Gastroesophageal sphincter (tissue), 3 donors: ENCODE results near the gene NSG2.

Experiments used
- POLR2A ChIP-seq, 2 donors: fragments of 450-650 bp; IDR thresholded peaks; one replicate each; pipeline ENCODE4 v1.6.1; 2017; ENCODE audit warnings: antibody characterized with exemption in 2 of 2, mild to moderate bottlenecking in 2 of 2, moderate library complexity in 1 of 2
- POLR2AphosphoS5 ChIP-seq: sonication (generic); formaldehyde crosslinking; IDR thresholded peaks from one replicate; pipeline ENCODE4 v1.6.1; 2017; ENCODE audit warnings: antibody characterized with exemption
- TF ChIP-seq, protein P1 (sequence below), 4 experiments: fragments of 200-600 bp in 2 of 4; fragments of 450-650 bp in 2 of 4; sonication (generic) in 1 of 4; IDR thresholded peaks; one replicate each; pipeline ENCODE4 v1.5.1; 2017 to 2019; ENCODE audit warnings: antibody characterized with exemption in 4 of 4, mild to moderate bottlenecking in 2 of 4, moderate library complexity in 2 of 4

DNA sequence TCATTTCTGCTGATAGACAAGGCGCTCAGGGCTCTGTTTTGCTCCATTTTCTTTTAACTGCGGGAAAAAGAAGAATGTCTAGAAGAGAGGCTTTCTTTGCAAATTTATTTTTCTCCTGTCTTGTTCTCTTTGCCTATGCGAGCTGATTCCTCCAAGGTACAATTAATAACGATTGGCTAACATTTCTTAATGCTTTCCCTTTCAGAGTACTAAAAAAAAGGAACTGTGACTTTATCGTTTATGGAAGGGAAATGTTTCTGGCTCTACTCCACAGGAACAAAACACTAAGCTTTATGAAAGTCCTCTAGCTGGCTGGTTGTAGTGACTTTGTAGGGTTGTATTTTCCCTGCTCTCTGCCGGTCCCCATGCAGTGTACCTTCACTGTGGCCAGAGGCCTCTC is 11.7 kb downstream of the NSG2 start:
- TF ChIP-seq, protein P1, sequence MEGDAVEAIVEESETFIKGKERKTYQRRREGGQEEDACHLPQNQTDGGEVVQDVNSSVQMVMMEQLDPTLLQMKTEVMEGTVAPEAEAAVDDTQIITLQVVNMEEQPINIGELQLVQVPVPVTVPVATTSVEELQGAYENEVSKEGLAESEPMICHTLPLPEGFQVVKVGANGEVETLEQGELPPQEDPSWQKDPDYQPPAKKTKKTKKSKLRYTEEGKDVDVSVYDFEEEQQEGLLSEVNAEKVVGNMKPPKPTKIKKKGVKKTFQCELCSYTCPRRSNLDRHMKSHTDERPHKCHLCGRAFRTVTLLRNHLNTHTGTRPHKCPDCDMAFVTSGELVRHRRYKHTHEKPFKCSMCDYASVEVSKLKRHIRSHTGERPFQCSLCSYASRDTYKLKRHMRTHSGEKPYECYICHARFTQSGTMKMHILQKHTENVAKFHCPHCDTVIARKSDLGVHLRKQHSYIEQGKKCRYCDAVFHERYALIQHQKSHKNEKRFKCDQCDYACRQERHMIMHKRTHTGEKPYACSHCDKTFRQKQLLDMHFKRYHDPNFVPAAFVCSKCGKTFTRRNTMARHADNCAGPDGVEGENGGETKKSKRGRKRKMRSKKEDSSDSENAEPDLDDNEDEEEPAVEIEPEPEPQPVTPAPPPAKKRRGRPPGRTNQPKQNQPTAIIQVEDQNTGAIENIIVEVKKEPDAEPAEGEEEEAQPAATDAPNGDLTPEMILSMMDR (IDR thresholded peaks at IDR 0.05): no peak
- TF ChIP-seq POLR2A (IDR thresholded peaks at IDR 0.05): no peak
- no peak for TF ChIP-seq POLR2AphosphoS5
